T-helper 1 cell treated with Interleukin-12 subunit alpha and Interleukin-12 subunit beta and Interleukin-4 antibody, amounts not matched to agents 30 μg/mL and 1 μg/mL, for 36 hours (primary cell): ENCODE measurements around the gene ASB2.

Experiments
- H3K27ac Mint-ChIP-seq: one replicate; pipeline ENCODE4 v1.8.0; 2021; ENCODE audit warnings: mild to moderate bottlenecking, mixed read lengths
- H3K27me3 Mint-ChIP-seq: one replicate; pipeline ENCODE4 v1.8.0; 2021; ENCODE audit warnings: low read depth, mixed read lengths
- H3K36me3 Mint-ChIP-seq: one replicate; pipeline ENCODE4 v1.8.0; 2021; ENCODE audit warnings: low read depth, mixed read lengths
- H3K4me1 Mint-ChIP-seq: one replicate; pipeline ENCODE4 v1.8.0; 2021; ENCODE audit warnings: low read depth, mixed read lengths
- H3K4me3 Mint-ChIP-seq: one replicate; pipeline ENCODE4 v1.8.0; 2021; ENCODE audit warnings: mild to moderate bottlenecking, moderate library complexity, mixed read lengths
- H3K9me3 Mint-ChIP-seq: one replicate; pipeline ENCODE4 v1.8.0; 2021; ENCODE audit warnings: mixed read lengths

ASB2 gene

GRCh38 chr14:93967637-93968250 lies 8.6 kb downstream of the ASB2 start:
- Mint-ChIP-seq H3K4me3 (no peak overlapping the region), H3K27ac (no peak overlapping the region), H3K27me3 (no peaks in the 10 kb centered on the region)

DNA sequence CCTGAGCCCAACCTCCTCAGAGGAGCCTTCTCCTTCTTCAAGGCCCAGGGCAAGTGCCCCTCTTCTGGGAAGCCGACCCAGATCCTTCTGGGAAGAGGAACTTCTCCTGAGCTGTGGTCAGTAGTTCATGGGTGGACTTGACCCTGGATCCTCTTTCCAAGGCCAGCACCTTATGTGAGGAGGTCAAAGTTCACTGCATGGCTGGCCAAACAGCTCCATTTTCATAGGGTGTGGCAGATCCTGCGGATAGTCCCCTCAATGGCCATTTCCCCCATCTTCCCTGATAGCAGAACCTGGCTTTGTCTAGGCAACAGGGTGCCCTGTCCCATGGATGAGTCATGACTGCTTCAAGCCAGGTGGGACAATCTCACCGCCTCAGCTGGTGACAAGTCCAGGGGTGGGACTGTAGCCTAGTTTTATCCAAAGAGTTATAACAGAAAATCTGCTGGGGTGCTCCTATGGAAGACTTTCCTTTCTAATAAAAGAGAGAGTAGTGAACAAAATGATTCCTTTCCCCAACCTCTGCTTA lies 10.4 kb downstream of the ASB2 start:
- Mint-ChIP-seq H3K4me1 (peaks cover 76% of the 10 kb centered on the region), H3K4me3 (no peak overlapping the region), H3K9me3 (peaks cover 13% of the 10 kb centered on the region), H3K27me3 (no peaks in the 10 kb centered on the region), H3K27ac (peak overlapping the region; percentile 99), H3K36me3 (peaks cover 34% of the 10 kb centered on the region)

More at GRCh38 chr14:93967637-93968250, 8.6 kb downstream of the ASB2 start:
- Mint-ChIP-seq H3K36me3 (peaks cover 26% of the 10 kb centered on the region), H3K9me3 (peaks cover 13% of the 10 kb centered on the region), H3K4me1 (peaks cover 77% of the 10 kb centered on the region)

GRCh38 chr14:93965287-93965821 lies 11.0 kb downstream of the ASB2 start:
- H3K4me3 Mint-ChIP-seq = no peak overlapping the region
- H3K9me3 Mint-ChIP-seq = peaks cover 13% of the 10 kb centered on the region
- no peaks in the 10 kb centered on the region for H3K27me3 Mint-ChIP-seq
- peaks cover 75% of the 10 kb centered on the region for H3K4me1 Mint-ChIP-seq
- H3K27ac Mint-ChIP-seq = peak overlapping the region; percentile 99
- peaks cover 34% of the 10 kb centered on the region for H3K36me3 Mint-ChIP-seq

DNA sequence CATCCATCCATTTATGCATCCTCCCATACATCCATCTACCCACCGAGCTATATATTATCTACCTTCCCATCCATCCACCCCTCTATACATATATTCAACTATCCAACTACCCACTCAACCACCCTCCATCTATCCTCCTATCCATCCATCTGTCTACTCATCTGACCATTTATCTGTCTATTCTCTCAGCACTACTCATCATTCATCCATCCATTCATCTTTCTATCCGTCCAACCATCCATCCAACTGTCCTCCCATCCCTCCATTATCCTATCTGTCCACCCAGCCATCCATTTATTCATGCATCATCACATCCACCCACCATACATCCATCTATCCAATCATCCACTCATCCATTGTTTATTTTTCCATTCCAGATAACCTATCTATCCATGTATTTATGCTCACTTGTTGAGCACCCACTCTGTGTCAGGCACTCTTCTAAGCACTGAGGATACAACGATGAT lies 11.5 kb downstream of the ASB2 start:
- peaks cover 34% of the 10 kb centered on the region for H3K36me3 Mint-ChIP-seq
- no peaks in the 10 kb centered on the region for H3K27me3 Mint-ChIP-seq
- peak overlapping the region; percentile 12 for H3K4me3 Mint-ChIP-seq
- H3K27ac Mint-ChIP-seq = peak overlapping the region; percentile 99
- H3K9me3 Mint-ChIP-seq = peaks cover 13% of the 10 kb centered on the region
- peaks cover 76% of the 10 kb centered on the region for H3K4me1 Mint-ChIP-seq

DNA sequence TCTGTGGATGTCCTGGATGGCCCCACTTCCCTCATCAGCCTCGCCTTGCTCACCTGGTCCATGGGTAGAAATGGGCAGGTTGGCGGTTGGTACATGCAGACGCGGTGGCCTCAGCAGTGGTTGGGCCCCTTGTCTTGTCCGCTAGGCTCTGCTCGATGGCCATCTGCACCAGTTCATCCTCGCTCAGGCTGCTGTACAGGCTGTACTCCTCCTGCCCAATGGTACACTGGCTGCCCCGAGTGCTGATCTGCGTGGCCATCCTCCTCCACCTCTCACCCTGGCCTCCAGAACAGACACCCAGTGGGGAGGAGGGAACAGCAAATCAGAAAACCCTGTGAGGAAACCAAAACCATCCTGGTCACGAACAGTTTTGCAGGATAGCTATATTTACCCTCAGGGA lies 12.1 kb downstream of the ASB2 start:
- H3K36me3 Mint-ChIP-seq = peaks cover 37% of the 10 kb centered on the region

DNA sequence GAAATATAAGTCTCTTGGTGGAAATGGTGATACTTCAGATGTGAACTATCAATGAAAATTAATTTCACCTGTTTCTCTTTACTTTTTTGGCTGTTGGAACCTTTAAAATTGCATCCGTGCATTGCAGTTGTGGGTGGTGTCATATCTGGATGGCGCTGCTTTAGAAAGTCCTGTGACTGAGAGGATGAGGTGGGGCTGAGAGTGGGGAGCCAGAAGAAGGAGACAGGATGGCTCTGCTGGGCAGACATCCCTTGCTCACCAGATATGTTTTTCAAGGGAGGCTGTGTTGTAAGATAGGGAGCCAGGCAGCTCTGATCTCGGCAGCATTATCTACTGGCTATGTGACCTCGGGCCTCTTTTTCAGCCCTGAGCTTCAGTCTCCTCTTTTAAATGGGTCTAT lies 12.7 kb downstream of the ASB2 start:
- H3K4me1 Mint-ChIP-seq = peaks cover 82% of the 10 kb centered on the region
- no peaks in the 10 kb centered on the region for H3K27me3 Mint-ChIP-seq
- H3K4me3 Mint-ChIP-seq = peak overlapping the region; percentile 62
- H3K9me3 Mint-ChIP-seq = peaks cover 13% of the 10 kb centered on the region
- peak overlapping the region; percentile 99 for H3K27ac Mint-ChIP-seq
- H3K36me3 Mint-ChIP-seq = peaks cover 37% of the 10 kb centered on the region

More for the DNA sequence above, 12.1 kb downstream of the ASB2 start:
- peaks cover 13% of the 10 kb centered on the region for H3K9me3 Mint-ChIP-seq
- H3K4me3 Mint-ChIP-seq = no peak overlapping the region
- H3K27me3 Mint-ChIP-seq = no peaks in the 10 kb centered on the region
- peak overlapping the region; percentile 99 for H3K27ac Mint-ChIP-seq
- peaks cover 81% of the 10 kb centered on the region for H3K4me1 Mint-ChIP-seq

DNA sequence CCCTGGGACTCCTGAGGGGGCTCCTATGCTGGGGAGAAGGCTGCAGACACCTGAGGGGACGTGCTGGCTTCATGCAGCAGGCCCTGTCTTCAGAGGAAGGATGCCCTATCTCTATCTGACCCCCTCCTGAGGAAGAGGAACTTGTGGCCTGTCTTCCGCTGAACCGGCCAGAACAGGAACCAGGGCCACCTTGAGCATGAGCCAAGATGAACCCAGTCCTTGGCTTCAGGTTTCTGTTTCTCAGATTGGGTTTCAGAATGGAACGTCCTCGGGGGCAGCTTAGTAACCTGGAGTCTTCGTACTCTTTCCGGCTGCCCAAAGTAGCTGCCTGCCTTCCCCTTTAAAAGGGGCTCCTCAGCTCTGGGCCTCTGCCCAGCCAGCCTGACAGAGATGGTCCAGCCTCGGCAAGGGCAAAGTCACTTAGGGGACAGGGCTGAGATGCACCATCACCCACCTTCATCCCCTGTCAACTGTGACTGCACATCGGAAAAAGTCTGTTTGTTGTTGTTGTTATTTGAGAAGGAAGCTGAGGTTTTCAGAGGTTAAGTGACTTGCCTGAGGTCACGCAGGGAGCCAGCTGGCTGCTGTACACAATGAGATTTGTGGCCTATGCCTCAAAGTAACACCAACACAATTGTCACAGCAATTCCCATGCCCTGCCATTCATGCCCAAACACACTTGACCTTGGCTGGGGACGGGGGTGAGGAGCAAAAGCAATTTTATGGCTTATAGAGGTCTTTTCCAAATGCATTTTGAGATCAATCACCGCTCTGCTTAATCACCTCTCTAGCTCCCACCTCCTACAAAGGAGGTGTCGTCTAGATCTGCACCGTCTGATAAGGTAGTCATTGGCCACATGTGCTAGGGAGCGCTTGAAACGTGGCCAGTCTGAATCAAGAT lies 13.4 kb downstream of the ASB2 start:
- peaks cover 88% of the 10 kb centered on the region for H3K4me1 Mint-ChIP-seq
- no peaks in the 10 kb centered on the region for H3K27me3 Mint-ChIP-seq
- peaks cover 39% of the 10 kb centered on the region for H3K36me3 Mint-ChIP-seq
- peak overlapping the region; percentile 62 for H3K4me3 Mint-ChIP-seq
- H3K27ac Mint-ChIP-seq = peak overlapping the region; percentile 99
- peaks cover 13% of the 10 kb centered on the region for H3K9me3 Mint-ChIP-seq

- peaks cover 13% of the 10 kb centered on the region for H3K9me3 Mint-ChIP-seq
- peaks cover 44% of the 10 kb centered on the region for H3K36me3 Mint-ChIP-seq
- no peaks in the 10 kb centered on the region for H3K27me3 Mint-ChIP-seq
- peak overlapping the region; percentile 75 for H3K4me3 Mint-ChIP-seq
- H3K4me1 Mint-ChIP-seq = peaks cover 94% of the 10 kb centered on the region
- peak overlapping the region; percentile 97 for H3K27ac Mint-ChIP-seq
Measured at GRCh38 chr14:93961620-93962019, 14.8 kb downstream of the ASB2 start.

GRCh38 chr14:93960774-93961438 lies 15.5 kb downstream of the ASB2 start:
- Mint-ChIP-seq H3K36me3 (peaks cover 41% of the 10 kb centered on the region), H3K27ac (peak overlapping the region; percentile 98), H3K27me3 (no peaks in the 10 kb centered on the region), H3K4me1 (peaks cover 93% of the 10 kb centered on the region), H3K4me3 (peak overlapping the region; percentile 75), H3K9me3 (peaks cover 10% of the 10 kb centered on the region)

GRCh38 chr14:93960108-93960475 lies 16.3 kb downstream of the ASB2 start:
- H3K4me1 Mint-ChIP-seq = peaks cover 92% of the 10 kb centered on the region
- no peaks in the 10 kb centered on the region for H3K27me3 Mint-ChIP-seq
- peaks cover 36% of the 10 kb centered on the region for H3K36me3 Mint-ChIP-seq
- peak overlapping the region; percentile 72 for H3K4me3 Mint-ChIP-seq
- H3K9me3 Mint-ChIP-seq = peaks cover 4% of the 10 kb centered on the region
- H3K27ac Mint-ChIP-seq = peak overlapping the region; percentile 98

- no peaks in the 10 kb centered on the region for H3K9me3 Mint-ChIP-seq
- no peaks in the 10 kb centered on the region for H3K27me3 Mint-ChIP-seq
- H3K4me3 Mint-ChIP-seq = peak overlapping the region; percentile 72
- H3K4me1 Mint-ChIP-seq = peaks cover 92% of the 10 kb centered on the region
- H3K27ac Mint-ChIP-seq = peak overlapping the region; percentile 98
- H3K36me3 Mint-ChIP-seq = peaks cover 34% of the 10 kb centered on the region
Measured at GRCh38 chr14:93959239-93960107, 16.9 kb downstream of the ASB2 start.

DNA sequence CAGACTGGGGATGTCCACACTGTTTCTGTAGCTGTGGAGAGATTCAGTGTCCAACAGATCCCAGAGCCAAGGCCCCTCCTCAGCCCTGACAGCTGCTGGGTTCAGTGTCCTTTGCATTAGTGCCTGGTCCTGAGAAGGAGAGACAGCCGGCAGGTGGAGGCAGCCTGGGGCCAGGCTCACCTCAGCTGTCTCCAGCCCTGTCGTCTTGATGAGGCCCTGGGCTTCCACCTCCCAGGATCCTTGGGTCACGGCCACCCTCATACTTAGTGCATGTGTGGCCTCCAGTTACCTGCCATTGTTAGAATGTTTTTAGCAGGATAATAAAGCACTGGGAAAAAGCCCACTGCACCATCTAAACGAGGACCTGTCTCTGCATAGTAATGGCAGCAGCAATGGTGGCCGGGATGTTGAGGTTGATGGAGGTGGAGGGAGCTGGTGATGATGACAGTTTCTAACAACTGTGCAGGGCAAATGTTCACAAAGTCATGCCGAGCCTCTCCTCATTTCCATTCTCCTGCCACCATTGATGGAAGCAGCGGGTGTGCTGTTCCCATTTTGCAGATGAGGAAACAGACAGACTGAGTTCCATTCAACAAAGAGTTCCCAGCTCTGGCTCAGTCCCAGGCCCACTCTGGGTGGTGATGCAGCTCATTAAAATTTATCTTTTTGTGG lies 17.7 kb downstream of the ASB2 start:
- H3K36me3 Mint-ChIP-seq = peaks cover 32% of the 10 kb centered on the region
- no peaks in the 10 kb centered on the region for H3K9me3 Mint-ChIP-seq
- no peaks in the 10 kb centered on the region for H3K27me3 Mint-ChIP-seq
- peak overlapping the region; percentile 72 for H3K4me3 Mint-ChIP-seq
- H3K27ac Mint-ChIP-seq = peak overlapping the region; percentile 98
- H3K4me1 Mint-ChIP-seq = peaks cover 91% of the 10 kb centered on the region
